Central memory CD4-positive, alpha-beta T cell (primary cell): ENCODE measurements around the gene VSTM5.
"Not testable (repeated sequence)": the region's sequence is repeated elsewhere in the genome, so short reads cannot be mapped to it uniquely, and the experiment has no call there.

Experiments
- DNase-seq: peaks from one replicate; pipeline ENCODE4 v3.0.0; 2022

The VSTM5 gene

GRCh38 chr11:93784935-93785360, 65.5 kb downstream of the VSTM5 start:
- no peak for DNase-seq

- DNase-seq, result peak; percentile 84
These were observed 66.1 kb downstream of the VSTM5 start, which contains the start of gene MED17 for GRCh38 chr11:93784145-93784934. MED17 (plus strand) TSS chr11:93784282; CDS start chr11:93784514, 232 bp downstream.

GRCh38 chr11:93783765-93784144, 66.7 kb downstream of the VSTM5 start:
- no peak for DNase-seq

GRCh38 chr11:93783362-93783761, 67.1 kb downstream of the VSTM5 start:
- no peak for DNase-seq

- DNase-seq, result no peak
These were observed 75.1 kb downstream of the VSTM5 start for GRCh38 chr11:93775289-93775688.

GRCh38 chr11:93774560-93774959, 75.9 kb downstream of the VSTM5 start:
- not testable (repeated sequence) for DNase-seq

- no peak for DNase-seq
These were observed 76.7 kb downstream of the VSTM5 start for GRCh38 chr11:93773601-93774200.

- no peak for DNase-seq
These were observed 77.4 kb downstream of the VSTM5 start for GRCh38 chr11:93773045-93773477.

GRCh38 chr11:93772123-93772522, 78.3 kb downstream of the VSTM5 start:
- no peak for DNase-seq

- no peak for DNase-seq
These were observed 80.3 kb downstream of the VSTM5 start for GRCh38 chr11:93770160-93770559.
